ENCODE measurements around the gene KREMEN2.
"Not testable (repeated sequence)": the region's sequence is repeated elsewhere in the genome, so short reads cannot be mapped to it uniquely, and the experiment has no call there.

KREMEN2 gene

DNA sequence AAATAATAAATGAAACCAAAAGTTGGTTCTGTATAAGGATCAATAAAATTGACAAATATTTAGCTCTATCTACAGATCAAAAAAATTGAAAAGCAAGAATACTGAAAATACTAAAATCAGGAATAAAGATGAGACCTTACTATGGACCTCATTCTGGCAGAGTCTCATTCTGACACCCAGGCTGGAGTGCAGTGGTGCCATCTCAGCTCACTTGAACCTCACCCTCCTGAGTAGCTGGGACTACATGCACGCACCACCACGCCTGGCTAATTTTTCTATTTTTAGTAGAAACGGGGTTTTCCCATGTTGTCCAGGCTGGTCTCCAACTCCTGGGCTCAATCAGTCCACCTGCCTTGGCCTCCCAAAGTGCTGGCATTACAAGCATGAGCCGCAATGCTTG, 22.0 kb upstream of the KREMEN2 start:
- no peak for DNase-seq

DNA sequence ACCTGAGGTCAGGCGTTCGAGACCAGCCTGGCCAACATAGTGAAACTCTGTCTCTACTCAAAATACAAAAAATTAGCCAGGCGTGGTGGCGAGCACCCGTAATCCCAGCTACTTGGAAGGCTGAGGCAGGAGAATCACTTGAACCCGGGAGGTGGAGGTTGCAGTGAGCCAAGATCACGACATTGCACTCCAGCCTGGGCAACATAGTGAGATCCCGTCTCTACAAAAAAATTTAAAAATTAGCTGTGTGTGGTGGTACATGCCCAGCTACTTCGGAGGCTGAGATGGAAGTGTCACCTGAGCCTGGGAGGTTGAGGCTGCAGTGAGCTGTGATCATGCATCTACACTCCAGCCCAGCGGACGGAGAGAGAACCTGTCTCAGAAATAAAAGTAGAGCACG, 20.4 kb upstream of the KREMEN2 start:
- not testable (repeated sequence) for DNase-seq

DNA sequence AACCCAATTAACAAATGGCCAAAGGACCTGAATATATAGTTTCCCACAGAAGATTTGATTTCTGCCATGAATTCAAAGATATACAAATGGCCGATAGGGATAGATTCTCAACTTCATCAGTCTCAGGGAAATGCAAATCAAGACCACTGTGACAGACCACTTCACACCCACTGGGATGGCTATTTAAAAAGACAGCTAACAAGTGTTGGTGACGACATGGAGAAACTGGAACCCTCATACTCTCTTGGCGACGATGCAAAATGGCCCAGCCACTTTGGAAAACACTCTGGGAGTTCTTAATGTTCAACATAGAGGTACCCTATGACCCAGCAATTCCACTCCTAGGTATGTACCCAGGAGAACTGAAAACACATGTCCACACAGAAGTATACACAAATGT, 17.4 kb upstream of the KREMEN2 start:
- DNase-seq: no peak

DNA sequence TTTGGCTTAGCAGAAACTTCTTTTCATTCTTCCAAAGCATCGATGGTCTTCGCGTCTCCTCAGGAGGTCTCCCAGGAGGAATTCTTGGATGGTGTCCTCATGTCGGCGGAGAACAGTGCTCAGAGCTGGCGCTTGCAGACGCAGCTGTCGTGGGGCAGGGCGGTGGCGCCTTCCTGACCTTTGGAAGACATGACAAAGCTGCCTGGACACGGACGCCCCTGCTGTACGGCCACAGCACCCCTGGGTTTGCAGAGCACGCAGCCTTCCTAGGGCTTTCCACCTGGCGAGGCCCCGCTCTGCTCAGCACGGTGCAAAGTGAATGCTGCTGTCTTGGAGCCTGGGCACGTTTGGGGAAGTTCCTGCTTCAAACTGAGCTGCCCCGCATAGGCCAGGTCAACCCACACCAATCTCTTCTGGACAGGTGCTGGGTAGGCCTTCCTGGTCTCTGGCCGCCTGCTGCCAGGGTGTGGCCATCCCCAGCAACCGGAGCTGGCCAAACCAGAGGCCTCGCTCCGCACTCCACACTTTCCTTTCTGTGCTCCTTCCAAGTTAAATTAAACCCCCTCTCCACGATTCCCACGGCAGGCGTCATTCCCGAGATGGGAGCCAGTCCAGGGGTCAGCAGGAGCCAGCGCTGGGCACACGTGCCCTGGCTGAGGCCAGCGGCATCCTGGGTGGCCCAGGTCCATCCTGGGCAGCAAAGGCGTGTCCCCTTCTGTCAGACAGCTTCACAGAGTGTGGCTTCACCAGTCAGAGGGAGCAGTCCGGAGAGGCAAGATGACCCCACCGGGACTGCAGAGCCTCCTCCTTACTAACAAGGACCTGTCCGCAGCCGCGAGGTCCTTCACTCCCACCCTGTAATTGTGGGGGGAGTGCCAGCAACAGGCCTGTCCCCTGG, 15.0 kb upstream of the KREMEN2 start:
- no peak for DNase-seq

DNA sequence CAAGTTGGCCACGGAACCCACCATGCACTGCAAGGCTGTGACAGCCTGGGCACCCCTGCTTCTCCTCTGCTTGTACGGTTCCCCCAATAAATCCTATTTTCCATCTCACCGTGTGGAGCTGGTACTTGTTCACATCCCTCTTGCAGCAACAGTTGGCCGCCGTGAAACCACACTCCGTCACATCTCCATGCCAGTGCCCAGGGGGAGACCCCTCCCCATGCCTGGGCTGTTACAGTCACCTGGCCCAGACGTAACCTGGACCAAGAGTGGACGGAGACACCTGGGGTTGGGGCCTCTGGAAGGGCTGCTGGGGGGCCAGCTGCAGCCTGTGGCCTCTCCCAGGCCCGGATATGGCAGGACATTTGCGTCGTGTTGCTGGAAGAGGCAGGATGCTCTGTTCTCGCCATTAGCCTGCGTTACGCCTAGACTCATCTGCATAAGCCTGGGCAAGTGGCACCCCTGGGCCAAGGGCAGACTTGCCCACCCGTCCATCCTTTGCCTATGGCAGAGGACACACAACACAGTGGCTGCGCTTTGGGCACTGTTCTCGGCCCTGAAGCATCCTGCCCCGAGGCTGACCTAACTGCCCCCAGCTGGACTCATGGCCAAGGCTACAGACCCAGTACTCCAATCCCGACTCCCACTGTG, 14.2 kb upstream of the KREMEN2 start:
- DNase-seq: no peak

DNA sequence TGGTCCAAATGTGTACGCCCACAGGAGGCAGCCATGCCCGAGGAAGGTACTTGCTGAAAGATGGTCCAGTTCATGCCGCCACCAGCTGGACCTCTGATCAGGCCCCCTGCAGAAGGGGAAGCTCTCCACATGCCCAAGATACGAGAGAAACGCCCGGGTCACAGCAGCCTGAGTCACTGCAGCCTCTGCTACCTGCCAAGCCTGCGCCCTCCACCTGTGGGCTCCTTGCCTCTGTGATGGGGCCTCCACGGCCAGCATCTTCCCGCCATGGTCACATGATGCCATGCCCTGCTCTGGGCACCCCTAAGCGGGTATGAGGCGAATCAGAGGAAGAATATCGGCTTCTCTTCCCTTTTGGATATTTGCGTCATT, 13.7 kb upstream of the KREMEN2 start:
- no peak for DNase-seq

DNA sequence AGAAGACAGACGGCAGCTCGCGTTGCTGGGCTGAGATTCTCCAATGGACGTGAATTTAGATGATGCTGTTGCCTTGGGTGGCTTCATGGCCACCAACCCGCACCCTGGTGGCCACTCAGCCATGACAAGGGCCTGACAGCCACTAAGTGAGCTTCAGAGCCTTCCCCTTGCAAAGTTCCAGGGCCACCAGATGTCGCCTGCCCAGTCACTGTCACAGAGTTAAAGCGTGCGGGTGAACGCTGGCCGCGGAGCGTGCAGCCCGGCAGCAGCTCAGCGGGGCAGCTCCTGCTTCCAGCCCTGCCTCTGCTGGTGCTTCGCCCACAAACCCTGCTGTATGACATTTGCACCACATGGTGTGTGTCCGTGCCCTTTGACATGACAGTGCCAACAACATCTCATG, 13.3 kb upstream of the KREMEN2 start:
- DNase-seq: no peak

DNA sequence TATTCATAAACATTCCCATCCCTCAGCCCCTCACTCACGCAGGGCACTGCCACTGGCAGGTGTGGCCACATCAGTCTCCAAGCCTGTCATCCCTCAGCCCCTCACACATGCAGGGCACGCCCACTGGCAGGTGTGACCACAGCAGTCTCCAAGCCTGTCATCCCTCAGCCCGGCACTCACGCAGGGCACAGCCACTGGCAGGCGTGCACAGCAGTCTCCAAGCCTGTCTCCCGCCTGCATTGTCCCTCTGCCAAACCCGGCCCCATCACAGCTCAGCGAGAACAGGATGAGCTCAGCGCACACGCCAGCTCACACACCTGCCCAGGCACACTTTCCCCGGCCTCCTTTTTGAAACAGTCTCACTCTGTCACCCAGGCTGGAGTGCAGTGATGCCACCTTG, 11.4 kb upstream of the KREMEN2 start:
- DNase-seq: no peak

DNA sequence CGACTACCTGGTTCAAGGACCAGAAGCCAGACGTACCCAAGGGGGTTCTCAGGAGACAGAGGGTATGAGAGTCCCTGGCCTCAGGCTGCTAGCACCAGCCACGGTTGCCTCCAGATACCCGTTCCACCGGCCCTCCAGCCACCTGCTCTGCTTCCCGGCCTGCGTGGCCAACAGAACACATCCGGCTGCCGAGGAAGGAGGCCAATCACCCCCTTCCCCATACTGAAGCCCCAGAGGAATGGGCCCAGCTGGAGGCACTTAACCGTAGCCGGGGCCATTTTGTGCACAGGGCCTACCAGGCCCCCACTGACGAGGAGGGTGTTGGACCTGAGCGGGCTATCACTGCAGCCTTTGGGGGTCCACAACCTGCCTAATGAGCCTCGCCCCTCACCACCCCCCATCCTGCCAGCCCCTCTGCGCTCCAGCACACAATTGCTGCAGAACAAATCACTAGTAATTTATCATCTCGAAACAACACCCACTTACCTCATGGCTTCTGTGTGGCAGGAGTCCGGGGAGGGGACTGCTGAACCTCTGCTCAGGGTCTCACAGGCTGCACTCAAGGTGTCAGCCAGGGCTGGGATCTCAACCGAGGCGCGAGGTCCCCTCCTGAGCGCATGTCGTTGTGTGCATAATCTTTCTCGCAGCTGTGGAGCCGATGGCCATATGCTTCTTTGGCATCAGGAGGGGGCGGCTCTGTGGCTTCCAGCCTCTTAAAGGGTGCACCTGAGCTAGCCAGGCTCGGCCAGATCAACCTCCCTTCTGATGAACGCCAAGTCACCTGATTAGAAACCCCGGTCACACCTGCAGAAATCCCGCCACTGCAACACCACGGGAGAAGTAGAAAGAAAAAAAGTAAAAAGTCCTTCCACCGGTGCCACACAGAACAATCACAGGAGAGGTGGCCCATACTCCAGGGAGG, 10.1 kb upstream of the KREMEN2 start:
- DNase-seq: no peak

DNA sequence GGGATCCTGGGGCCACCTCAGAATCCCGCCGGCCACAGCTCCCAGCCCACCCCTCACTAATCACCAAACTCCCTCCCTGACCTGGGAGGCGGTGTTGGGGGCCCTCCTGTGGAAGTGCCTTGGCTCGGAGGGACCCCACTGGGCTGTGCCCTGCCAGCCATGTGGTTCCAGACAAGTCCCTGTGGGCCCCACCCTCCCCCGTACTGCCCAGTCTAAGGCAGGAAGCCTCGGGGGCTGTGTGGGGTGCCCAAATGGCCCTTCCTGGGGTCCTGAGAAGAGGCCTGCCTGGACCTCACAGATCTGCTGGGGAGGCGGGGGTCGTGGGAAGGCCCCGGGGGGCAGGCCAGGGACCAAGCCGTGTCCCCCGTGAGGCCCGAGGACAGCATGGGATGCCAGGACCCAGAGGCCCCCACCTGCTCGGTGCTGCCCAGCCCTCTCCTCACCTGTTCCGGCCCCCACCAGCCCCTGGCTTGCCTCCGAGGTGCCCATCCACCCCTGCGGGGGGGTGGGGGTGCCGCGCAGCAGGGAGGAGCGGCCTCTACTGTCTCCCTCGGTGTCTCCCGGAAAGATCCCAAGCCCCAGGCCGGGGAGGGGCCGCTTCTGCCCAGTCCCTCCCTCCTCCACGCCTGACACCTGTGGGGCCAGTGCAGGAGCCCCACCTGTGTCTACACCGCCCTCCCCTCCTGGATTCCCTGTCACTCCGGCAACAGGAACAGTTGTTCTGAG, 9.3 kb upstream of the KREMEN2 start:
- no peak for DNase-seq

DNA sequence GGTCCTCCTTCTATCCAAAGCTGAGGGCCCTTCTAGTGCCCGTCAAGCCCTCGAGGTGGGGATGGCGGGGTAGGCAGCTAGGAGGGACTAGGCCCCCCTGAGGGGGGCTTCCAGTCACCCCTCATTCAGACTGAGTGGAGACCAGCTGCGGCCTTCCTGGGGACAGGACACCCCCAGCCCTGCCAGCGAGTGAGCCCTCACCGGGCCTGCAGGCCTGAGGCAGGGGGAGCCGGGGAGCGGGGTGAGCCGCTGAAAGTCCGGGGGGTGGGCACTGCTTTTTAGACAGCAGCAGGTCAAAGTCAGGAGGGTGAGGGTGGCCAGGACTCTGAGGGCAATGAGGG, 8.7 kb upstream of the KREMEN2 start:
- DNase-seq: no peak

DNA sequence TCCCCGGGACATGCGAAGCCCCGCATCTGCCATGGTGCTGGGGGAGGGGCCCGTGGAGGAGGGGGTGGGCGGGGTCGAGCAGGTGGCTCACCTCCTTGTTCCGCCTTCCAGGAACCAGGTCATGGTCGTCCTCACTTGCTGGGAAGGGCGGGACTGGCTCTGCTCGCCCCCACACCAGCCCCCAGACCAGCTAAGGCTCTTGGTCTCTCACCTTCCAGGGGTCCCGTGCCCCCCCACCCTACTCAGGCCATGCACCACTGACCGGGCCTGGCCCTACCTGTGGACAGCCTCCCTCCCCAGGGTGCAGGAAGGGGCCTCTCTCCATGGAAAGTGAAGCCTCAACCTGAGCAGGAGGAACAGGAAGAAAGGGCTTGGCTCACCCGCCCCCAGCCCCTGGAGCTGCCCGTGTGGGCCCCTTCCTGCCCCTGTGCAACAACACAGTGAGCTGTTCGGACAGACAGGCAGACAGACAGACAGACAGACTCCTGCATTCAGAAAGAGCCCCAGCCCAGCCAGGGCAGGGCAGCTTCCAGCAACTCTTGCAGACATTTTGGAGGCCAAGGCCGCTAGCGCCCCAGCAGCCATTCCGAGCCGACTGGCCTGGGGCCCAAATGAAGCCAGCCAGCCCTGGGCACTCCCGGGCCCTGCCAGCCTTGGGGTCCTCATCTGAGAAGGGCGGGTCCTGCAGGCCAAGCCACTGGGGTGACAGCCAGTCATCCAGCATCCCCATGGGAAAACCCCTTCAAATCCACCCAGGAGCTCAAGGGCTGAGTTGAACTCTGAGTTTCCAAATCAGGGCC, 8.1 kb upstream of the KREMEN2 start:
- DNase-seq: no peak

DNA sequence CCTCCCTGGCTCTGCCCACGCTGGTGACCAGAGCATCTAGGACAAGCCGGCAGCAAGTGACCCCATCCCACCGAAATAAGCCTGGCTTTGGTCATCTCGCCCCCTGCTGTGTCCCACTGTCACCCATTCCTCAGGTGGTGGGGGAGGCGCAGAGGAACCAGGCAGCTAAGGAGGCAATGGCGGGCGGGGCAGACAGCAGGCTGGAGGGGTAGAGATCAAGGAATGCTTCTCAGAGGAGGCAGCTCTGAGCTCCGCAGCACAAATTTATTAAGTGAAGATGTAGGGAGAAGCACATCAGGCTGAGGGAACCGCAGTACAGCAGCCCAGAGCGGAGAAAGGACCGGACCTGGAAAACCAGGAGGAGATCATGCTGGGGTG, 7.5 kb upstream of the KREMEN2 start:
- no peak for DNase-seq

DNA sequence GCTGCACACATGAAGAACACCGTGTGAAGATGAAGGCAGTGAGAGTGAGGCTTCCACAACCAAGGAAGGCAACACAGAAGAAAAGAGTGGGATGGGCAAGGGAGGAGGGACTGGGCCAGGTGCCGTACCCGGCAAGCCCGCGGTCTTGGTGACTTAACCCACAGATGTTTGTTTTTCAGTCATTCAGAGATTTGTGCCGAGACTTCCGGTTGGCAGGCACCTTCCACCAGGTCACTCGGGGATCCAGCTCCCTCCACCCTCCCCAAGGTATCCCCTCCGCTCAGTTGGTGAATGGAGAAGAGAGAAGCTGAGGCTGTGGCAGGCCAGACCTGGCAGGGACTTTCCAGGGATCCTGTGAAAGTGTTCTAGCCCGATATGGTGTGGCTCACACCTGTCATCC, 4.9 kb upstream of the KREMEN2 start:
- DNase-seq: no peak

DNA sequence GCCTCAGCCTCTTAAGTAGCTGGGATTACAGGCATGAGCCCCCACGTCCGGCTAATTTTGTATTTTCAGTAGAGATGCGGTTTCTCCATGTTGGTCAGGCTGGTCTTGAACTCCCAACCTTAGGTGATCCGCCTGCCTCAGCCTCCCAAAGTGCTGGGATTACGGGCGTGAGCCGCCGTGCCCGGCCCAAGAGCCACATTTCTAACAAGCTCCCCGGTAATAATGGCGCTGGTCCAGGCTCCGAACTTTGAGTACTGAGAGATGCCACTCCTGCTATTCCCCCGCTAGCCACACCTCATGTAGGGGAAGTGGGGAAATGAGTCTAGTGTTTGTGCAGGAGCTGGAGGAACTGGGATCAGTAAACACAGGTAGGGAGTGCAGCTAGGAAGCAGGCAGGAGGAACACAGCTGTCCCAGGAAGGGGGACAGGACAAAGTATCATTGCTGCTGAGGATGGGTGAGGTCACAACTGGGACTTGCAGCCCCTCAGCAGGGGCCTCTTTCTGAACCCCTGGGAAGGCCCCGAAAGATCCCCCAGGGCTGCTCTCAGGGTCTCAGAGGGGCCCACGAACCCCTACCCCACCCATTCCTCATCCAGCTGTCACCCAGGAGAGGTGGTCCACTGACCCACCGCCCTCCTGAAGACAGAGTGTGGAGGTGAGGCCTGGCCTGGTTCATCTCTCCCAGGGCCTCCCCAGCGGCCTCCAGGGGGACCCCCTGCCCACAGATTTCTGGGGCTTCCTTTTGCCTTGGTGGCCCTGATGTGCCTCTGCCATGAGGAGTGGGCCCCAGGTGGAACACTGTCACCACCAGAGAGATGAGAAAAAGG, 3.7 kb upstream of the KREMEN2 start:
- no peak for DNase-seq

DNA sequence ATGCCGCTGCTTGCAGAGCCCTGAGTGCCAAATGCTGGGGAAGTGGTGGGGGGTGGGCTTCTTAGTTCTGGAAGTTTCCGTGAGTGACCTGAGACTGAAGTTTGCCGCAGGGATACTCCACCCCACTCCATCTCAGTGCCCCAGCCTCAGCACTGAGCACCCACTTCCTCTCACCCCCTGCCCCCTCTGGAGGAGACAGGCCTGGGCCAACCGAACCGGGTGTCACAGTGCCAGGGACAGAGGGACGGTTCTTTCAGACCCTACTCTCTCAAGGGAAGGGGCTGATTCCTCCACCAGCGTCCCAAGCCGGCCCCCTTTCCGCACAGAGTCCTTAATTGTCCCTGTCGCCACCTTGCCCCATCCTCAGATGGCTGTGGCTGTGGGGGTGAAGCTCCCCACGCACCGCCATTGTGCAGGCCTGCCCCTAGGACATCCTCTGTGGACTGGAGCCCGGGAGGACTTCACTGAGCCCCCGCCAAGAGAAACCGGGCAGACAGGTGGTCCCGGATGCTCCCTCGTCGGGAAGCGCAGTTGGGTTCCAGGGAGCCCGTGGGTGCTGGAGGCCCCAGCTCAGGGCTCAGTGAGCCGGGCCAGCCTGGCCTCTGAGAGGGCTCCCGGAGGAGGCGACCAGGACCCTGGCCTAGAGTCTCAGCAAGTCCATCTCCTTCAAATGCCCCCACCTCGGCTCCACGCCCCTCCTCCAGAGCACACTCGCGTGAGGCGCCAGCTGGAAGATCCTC, 1.6 kb upstream of the KREMEN2 start:
- DNase-seq: no peak

DNA sequence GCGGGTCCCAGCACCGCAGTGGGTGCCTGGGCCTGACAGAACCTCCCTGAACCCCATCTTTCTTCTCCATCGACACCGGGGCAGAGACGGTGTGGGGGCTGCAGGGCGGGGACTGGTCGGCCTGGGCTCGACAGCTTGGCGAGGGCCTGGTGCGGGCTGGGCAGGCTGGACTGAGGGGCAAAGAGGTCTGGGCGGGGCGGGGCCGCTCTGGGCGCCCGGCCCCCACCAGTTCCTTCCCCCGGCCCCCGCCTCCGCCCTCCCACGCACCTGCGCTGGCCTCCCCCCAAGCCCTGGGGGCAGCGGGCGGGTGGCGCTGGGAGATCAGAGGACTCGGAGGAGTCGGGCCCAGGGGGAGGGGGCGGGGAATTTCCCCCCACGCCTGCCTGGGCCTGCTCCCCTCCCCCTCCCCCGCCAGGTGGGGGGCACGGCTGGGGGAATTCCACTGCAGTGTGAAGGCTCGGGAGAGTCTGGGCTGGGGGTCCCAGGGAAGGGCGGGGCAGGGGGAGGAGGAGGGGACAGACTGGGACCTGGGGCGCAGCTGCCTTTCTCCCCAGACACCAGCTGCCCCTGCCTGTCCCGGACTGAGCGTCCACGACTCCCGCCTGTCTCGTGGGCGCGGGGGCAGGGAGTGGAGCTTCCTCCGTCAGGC, 877 bp upstream of the KREMEN2 start:
- DNase-seq: peak; percentile 62

DNA sequence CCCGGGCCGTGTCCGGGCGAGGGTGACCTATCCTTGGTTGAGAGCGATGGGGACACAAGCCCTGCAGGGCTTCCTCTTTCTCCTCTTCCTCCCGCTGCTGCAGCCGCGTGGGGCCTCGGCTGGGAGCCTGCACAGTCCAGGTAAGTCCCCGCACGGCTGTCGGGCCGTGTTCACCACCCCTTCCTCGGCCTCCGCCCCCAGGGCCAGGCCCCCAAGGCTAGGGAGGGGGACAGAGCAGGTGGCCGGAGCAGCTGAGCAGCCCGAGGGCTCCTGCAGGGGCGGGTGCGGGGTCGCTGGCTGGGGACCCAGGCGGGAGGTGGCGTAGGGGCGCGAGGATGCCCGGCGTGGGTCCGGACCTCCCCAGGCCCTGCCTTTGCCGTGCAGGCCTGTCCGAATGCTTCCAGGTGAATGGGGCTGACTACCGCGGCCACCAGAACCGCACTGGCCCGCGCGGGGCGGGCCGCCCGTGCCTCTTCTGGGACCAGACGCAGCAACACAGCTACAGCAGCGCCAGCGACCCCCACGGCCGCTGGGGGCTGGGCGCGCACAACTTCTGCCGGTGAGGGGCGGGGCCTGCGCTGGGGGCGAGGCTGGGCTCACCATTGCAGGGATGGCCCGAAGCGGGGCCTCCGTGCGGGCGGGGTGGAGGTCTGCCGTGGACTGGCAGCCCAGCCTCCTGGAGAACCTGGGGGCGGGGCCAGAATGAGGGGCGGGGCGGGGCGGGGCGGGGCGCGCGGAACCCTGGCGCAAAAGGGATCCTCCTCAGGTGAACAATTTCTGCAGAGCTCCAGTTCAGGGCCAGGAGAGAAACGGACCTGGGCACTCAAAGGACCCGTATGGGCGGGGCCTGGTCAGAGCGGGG, 631 bp downstream of the KREMEN2 start:
- peak; percentile 74 for DNase-seq
